SW480 (cell line): Measurements from ENCODE around the gene INSYN1.
"Not testable (repeated sequence)": the region's sequence is repeated elsewhere in the genome, so short reads cannot be mapped to it uniquely, and the experiment has no call there.

Experiments used
- DNase-seq: peaks from one replicate; pipeline ENCODE4 v3.0.0-alpha.2; 2016; ENCODE audit warnings: low spot score

INSYN1 gene

DNA sequence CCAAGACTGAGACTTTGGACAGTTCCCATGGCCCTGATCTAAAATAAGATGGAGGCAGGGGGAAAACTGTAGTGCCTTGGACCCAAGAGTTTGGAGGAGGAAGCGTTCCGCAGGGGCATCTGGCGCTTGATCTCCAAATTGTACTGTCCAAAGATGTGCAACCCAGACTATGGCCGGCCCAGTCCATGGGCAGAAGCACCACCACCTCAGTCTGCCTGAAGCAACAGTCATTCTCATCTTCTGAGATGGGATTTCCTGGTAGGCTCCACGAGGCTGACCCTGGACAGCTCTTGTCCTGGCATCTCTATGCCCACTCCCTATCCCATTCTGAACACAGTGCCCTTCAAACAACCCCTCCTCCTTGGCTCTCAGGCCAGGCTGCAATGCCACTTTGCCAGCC, 3.6 kb downstream of the INSYN1 start:
- DNase-seq: no peak

DNA sequence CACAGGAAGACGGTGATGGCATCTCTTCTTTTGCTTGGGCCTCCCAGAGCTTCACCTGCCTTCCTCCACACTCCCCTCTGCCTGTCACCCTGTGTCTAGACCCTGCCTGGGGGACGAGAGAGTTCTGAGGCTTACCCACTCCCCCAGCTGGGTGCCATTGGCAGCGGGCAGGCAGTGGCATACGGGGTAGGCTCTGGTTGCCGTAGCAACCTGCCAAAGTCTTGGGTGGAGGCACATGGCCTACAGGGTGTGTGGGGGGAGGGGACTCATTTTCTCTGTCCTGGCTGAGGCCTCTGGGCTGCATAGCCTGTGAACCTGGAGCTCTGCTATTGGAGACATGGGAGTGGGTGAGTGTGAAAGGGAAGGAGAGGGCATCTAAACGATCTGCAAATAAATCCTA, 4.4 kb downstream of the INSYN1 start:
- no peak for DNase-seq

DNA sequence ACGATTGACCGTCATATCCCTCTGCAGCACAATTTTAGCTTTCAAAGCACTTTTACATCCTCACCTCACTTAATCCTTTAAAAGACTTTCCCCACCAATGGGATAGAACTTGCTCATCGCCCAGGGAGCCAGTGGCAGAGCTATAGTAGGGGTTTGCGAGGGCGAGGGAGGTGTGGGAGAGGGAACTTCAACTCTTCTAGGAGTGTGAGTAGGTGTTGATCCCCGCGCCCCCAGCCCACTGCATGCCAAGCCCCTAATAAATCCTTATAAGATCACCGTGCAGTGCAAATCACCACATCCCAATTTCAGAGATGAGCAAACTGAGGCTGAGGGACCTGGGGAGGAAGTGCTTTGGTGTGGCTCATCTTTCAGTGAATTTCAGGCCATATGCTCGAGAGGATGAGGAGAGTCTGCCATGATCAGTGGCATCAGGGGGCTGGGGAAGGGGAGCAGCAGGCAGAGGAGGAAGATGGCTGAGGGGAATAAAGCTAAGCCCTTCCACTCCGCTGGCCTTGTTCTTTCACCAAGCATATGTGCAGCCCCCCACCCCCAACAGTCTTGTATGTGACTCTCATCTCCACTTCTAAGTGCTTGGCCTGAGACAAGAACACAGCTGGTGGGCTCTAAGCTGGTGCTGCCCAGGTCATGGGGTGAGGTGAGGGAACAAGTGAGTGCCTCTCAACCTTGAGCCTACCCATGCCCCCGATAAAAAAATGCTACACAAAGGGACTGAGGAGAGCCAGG, 5.1 kb downstream of the INSYN1 start:
- no peak for DNase-seq

DNA sequence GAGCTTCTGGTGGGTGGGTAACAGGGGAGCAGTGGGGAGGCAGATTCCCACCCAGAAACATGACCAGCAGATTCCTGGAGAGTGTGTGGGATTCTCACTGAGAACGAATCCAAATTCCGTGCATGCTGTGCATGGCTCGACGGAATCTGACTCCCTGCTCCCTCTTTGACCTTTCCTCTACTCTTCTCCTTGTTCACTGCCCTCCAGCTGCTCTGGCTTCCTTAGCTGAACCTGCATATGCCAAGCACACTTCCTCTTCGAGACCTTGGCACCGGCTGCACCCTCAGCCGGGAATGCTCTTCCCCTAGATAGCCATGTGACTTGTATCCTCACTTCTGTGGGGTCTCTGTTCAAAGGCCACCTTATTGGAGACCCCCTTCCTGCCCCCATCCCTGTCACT, 6.3 kb downstream of the INSYN1 start:
- no peak for DNase-seq

DNA sequence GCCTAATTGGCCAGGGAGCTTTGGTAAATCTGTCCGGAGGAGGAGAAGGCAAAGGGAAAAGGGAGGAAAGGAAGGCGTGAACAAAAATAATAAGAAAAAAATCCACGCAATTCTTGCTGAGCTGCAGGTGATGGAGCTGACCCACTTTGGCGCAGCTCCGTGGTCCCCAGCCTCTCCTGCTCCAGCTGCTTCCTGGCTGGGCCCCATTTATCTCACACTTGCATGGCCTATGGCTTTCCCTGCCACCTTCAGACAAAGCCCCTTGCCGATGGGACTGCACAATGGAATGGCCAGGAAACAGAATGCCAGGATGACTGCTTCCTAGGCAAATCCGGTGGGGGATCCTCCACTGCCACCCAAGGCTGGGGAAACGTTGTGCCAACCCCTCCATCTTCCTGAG, 6.9 kb downstream of the INSYN1 start:
- no peak for DNase-seq

DNA sequence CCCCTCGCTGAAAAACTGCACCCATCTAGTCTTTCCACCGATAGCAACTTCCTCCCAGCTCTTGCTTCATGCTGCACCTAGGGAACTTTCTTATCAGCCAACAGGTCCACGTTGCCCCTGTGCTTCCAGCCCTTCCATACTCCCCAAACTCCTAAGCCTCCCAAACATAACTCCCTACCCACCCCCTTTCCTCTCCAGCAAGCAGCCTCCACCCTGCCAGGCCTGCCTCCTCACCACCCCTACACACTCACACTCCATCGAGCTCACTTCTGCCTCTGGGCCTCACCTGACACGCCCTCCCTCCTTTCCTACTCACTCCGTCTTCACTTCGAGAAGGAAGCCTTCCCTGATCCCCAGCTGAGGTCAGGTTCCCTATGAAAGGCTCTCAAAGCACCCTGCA, 8.1 kb downstream of the INSYN1 start:
- DNase-seq: no peak

DNA sequence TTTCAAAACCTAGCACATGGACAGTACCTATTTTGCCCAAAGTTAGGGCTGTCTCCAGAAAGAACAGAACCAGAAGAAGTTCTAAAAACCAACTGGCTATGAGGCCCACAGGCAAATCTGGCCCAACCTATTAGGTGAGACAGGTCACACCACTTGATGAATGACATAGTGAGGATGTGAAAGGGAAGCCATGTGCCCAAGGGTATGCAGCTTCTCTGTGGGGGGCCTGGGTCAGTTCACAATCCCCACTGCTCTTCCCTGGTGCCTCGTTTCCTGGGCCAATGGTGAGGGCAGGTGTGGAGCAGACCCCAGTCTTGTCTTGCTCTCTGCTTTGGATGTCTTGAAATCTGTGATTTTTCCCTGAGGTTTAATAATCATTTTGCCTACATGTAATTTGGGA, 8.9 kb downstream of the INSYN1 start:
- no peak for DNase-seq

DNA sequence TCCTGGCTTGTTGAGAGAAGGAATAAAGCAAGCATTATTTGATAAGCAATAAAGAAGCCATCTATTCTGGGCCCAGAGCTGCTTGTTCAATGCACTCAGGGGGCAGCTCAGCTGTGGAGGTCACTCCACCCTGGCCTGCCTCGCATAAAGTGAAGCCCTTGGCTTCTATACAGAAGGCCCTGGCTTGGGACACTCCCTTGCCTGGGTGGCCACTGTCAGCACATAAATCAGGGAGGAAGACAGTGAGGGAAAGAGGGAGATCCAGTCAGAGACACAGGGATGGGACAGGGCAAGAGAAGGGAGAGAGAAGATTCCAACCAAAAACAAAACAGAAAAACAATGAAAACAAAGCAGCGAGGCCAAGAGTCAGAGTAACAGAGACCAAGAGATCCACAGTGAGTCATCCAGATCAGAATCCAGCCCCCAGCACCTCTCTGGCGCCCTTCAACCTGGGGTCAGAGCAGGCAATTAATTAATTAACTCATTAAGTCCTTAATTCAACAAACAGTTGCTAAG, 11.8 kb downstream of the INSYN1 start:
- DNase-seq: no peak

DNA sequence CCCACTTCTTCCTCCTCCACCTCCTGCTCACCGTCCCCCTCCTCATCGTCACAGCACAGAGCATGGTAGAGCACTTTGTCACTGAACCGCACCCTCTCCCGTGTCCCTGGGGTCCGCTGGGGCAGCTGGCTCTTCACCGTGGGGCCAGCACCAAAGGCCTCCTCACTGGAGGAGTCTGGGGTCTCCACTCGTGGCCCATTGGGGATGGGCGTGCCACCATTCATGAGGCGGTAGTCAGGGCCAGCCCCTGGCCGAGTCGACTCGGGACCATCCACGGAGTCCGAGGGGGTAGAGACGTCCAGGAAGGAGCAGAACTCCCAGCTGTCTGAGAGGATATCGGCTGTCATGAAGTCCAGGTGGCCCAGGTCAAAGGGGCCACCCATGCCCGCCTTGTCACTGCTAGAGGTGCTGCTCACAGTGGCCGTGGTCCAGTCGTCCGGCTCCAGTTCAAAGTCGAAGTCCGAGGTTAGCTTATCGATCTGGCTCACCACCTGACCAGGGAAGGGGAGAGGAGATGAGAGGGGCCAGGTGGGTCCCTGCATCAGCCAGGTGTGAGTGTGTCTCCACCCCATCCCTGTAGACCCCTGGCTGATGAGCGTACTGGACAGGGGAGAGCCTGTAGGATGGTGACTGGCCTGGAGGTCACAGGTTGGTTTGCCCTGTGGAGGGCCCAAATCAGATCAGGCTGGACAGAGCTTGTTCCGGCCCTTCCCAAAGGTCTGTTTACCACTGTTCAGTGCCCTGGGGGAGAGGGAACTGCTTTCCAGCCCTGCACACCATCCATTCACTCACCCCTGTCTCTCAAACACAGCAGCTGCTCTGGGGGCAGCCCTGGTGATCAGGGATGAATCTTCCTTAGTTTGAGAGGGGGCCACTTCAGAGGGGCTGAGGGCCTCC, 12.8 kb downstream of the INSYN1 start:
- no peak for DNase-seq

DNA sequence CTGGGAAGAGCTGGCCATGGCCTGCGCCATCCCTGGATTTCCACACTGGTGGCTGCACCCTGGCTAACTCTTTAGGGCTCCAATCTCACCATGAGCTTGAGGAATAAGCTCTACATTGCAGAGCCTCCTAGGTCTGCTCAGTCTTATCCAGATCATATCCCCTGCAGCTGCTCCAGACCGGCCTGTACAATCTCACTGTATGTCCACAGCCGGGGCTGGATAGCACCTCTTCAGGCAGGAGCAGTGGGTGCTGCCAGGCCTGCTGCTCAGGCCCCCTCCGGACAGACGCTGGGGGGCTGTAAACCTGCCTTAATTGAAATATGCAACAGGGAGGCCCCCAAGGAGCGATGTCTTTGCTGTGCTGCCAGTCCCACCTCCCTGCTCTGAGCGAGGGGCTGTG, 15.6 kb downstream of the INSYN1 start:
- DNase-seq: no peak

DNA sequence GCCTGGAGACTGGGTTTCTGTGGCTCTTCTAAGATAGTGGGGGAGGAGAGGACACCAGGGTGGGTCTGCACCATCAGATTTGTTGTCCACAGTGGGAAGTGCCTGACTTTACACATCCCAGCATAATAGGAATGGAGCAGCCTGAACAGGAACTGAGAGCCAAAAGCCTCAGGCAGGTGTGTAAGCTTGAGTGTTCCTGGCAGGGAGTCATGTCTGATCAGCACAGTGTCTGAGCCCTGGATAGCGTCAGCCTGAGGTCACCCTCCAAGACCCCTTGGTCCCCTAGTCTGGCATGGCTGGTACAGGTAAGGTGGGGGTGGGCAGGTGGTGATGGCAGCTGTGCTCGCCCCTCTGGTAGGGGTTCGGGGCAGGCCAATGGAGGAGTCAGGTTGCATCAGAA, 20.2 kb downstream of the INSYN1 start:
- DNase-seq: no peak

DNA sequence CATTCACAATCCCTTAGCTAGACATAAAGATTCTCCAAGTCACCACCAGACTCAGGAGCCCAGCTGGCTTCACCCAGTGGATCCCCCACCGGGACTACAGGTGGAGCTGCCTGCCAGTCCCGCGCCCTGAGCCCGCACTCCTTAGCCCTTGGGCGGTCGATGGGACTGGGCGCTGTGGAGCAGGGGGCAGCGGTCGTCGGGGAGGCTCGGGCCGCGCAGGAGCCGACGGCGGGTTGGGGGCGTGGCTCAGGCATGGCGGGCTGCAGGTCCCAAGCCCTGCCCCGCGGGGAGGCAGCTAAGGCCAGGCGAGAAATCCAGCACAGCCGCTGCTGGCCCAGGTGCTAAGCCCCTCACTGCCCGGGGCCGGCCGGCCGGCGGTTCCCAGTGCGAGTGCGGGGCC, 21.1 kb downstream of the INSYN1 start:
- not testable (repeated sequence) for DNase-seq

DNA sequence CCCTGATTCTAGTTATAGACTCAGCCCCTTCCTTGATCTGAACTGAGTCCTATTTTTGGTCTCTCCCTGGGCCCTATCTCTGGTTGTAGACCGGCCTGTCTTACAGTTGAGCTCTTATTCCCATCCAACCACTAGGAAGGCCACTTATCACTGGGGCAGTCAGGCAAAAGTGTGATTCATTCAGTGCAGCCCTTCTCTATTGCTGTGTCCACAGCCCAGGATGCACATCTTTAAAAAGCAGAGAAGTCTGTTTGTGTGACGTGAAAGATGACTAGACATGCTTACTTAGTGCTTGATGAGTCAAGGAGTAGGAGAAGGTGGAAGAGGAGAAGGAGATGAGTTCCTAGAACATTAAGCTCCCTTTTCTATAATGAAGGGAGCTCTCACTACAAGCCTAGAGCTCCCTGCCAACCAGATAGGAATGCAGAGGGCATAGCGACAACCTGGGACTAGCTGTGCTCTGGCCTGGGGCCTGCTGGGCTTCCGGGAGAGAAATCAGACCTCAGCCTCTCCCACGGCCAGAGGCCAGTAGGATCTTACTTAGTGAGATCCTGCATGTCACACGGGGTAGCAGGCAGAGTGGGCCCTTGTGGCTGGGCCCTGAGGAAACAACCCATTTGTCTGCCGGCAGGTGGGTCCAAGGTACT, 25.7 kb downstream of the INSYN1 start:
- no peak for DNase-seq

DNA sequence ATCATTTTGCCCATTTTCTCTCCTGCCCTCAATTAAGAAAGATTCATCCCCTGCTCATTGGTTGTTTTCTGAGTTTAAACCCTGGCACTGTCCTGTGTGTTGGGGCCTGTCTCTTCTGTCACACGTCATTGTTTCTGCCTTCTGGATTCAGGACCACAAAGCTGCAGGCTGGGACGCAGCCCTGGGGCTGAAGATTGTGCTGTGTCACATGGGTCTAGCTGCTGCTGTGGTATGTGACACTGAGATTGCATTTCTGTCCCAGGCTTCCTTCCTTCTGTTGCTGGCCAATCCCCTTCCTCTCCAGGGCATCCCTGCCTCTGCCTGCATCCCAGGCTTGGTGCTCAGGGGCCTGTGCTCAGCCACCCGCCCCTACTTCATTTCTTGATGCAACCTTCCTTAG, 28.9 kb downstream of the INSYN1 start:
- DNase-seq: no peak

DNA sequence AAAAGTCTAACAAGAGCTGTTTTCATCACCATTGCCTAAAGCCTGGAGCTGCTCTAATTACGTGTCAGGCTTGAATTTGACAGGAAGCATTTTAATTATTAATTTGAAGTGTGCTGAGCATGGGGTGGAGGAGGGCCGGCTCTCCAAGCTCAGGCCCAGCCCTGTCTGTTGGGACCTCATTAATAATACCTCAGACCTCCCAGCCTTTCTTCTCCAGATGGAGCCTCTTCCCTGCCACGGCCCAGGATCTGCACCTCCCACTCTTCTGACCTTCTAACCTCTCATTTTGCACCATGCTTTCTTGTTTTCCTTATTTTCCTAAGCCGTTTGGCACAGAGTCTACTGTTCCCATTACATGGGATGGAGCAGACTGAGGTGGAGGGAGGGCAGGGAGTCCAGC, 30.0 kb downstream of the INSYN1 start:
- DNase-seq: no peak

DNA sequence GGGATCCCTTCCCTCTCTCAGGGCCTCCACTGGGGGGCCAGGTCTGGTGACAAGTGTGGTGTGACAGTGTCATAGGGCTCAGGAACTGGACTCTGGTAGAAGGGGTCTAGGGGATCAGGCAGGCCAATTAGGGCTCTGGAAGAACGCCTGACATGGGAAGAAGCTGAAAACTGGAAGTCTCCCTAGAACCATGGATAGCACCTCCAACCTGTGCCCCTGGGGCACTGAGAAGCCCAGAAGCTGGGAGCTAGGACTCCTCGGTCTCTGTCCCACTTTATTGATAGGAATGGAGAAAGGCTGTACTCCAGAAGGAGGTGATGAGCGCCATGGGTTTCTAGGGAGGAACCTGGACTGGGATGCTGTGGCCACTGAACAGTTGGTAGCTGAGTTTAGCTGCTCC, 30.7 kb downstream of the INSYN1 start:
- no peak for DNase-seq

DNA sequence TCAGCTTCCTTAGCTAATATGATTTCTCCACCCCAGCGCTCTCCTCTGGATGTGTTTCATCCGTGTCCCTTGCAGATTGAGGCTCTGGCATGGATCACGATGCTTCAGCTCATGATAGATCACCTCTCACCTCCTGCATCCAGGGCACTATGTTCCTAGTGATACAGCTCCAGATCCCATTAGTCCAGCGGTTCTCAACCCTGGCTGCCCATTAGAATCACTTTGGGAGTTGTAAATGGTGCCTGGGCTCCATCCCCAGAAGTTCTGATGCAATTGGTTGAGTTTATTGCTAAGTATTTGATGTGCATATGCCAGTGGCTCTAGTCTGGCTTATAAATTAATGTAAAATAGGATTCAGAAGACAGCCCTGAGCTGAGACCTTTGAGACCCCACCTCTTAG, 34.5 kb downstream of the INSYN1 start:
- DNase-seq: no peak

DNA sequence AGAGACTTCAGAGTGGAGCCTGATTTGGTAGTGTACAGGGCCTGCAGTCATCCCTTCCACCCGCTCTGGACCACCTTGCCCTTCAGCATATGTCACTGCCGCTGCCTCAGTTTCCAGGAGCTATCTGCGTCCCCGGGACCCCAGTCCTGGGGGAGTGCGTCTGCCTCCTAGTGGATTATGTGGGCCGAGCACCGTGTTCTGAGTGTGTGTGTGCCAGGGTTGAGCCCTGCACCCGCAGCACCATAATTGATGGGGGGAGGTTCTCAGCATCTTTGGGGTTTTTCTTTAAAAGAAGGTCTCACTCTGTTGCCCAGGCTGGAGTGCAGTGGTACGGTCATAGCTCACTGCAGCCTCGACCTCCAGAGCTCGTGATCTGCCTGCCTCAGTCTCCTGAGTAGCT, 35.3 kb downstream of the INSYN1 start:
- DNase-seq: no peak

DNA sequence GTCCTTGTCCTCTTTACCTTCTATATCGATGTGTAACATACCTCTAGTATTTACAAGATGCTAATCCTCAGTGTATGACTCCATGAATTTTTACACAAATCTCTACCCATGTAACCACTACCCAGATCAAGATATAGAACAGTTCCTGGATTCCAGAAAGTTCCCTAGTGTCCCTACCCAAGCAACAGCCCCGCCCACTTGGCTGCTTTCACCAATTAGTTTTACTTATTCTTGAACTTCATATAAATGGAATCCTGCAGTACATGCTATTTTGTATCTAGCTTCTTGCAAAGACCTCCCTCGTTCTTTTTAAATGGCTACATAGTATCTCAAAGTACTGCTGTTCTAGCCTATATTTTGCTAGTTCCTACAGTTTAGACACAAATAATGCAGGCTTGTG, 35.9 kb downstream of the INSYN1 start:
- no peak for DNase-seq

DNA sequence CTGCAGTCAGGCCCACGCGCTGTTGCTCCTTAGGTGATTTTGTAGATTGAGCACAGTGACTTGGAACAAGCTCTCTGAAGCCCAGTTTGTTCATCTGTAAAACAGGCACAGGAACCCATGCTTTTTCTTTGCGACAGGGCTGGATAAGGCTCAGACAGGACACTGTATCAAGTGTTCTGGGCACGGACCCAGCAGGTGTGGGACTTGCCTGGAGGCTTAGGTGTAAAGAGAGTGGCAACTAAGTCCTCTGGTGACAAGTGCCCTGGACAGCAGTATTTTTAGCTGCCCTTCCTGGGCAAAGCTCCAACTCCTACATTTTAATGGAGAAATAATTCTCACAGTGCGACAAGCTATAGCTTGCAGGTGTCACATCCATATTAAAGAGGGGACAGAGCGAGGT, 36.7 kb downstream of the INSYN1 start:
- no peak for DNase-seq

DNA sequence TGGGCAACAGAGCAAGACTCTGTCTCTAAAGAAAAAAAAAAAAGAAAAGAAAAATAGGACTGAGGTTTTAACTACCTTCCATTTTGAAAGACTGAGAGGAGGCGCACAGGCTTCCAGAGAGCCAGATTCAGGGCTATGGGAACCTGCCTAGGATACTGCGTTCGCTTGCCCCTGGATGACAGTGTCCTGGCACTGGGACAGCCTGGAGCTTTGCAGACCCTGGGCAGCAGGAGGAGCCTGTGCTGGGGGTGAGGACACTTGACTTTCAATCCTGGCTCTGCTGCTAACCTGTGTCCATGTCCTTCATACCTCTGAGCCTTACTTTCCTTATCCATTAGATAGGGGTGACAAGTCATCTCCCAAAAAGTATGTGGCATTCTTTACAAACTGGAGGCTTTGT, 37.7 kb downstream of the INSYN1 start:
- DNase-seq: no peak

DNA sequence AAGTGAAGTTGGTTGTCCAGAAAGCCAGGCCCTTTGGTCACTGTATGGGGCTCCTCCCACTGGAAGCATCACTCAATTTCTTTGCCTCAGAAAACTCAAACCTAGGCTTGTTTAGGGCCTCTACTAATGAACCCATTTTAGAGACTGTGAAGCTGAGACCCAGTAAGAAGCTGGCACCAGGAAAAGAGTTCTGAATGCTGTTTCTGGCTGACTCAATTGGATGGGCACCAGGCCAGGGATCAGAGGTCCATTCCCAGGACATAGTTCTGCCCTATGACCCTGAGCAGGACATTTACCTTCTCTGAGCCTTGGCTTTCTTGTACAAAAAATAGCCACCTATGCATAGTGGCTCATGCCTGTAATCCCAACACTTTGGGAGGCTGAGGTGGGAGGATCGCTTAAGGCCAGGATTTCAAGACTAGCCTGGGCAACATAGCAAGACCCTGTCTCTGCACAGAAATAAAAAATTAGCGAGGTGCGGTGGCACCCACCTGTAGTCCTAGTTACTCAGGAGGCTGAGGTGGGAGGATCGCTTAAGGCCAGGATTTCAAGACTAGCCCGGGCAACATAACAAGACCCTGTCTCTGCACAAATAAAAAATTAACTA, 38.4 kb downstream of the INSYN1 start:
- no peak for DNase-seq
